ENCODE results near the gene SUSD6.
A peak's percentile ranks its signal among the peaks of the same experiment; 100 is the strongest.
"Not testable (repeated sequence)": the region's sequence is repeated elsewhere in the genome, so short reads cannot be mapped to it uniquely, and the experiment has no call there.

SUSD6 gene

GRCh38 chr14:69624136-69624535, 12.7 kb downstream of the SUSD6 start:
- DNase-seq (ENCODE audit: low read depth) = no peak

GRCh38 chr14:69625299-69626131, 14.1 kb downstream of the SUSD6 start:
- peak; percentile 85 for DNase-seq (ENCODE audit: low read depth)

DNA sequence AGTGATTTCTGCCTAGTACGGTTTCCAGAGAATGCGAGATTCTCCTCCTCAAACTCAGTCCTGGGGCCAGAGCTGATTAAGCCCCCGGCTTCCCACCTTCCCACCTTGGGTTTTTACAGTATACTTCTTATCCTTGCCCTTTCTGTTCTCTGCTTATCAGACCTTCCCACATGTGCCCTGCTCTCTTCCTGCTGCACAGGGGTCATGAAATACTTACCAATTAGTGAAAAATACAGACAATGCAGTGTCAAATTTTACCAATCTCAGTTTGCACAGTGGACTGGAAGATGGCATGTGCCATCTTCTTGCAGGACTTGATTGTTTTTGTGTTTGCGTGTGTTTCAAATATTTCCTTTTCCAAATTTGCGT, 14.7 kb downstream of the SUSD6 start:
- DNase-seq (ENCODE audit: low read depth) = no peak

DNA sequence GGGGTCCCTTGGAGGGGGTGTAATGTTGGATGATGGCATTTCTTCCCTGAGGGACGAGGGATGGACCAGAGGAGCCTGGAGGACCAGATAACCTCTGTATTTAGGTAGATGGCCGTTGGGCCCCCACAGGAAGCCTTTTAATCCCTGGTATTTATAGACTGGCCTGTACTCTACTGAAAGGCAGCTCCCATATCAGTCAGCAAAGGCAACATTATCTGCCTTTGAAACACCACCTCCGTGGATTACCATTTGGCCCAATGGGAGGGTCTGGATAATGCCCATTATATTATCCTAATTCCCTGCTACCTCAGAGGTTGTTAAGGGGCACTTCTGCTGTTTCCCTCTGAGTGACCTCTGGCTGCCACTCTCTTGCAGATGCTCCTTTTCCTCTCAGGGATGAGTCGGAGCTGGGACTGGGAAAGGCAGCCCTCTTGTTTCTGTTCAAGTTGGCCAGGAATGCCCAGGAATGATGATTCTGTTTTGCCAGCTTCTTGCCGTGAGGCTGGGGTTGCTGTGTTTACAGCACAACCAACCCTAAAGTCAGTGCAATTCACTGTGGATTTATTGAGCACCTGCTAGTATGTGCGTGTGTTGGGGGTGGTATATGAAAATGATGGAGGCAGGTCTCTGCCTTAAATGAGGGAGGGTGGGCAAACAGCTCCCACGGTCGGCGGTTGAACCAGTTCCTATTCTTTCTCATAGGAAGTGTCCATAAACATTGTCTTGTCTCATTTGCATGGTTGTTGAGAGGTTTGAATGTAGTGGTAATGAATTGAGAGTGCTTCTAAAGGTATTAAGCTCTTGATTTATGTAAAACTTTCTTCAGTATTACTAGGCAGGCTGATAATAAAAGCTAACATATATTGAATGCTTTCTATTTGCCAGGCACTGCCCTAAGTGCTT, 18.1 kb downstream of the SUSD6 start:
- no peak for DNase-seq (ENCODE audit: low read depth)

GRCh38 chr14:69630360-69630759, 19.0 kb downstream of the SUSD6 start:
- no peak for DNase-seq (ENCODE audit: low read depth)

DNA sequence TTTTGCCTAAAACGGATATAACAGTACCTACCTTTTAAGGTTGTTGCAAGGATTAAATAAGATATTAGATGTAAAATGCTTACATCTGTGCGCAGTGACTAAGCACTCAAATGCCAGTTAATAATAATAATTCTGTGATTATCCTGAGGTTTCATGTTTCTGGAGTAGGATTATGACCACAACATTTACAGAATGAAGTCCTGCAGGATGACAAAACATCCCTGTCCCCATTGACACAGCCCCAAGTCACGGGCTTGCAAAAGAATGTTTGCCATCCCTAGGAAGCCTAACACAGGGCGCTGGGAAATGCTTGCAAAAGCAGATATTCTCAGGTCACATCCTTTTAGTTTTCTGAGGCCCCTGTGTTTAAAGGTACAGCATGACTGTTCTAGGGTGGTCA, 20.1 kb downstream of the SUSD6 start:
- DNase-seq (ENCODE audit: low read depth) = peak; percentile 61

DNA sequence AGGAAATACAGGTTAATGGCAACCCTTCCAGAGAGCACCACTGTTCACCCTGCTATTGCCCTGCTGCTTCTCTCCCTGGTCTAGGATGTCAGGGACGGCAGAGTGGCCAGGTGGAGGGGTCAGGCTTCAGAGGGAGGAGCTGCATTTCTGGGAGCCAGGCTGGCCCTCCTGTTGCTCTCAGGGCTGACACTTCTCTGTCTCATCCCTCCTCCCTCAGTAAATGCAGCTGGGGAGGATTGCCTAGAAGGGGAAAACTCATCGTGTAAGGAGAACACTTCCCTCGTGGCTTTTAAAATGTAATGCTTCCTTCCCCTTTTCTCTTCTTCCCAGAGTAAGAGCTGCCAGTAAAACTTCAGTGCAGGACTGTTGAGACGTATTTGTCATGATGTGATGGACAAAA, 20.8 kb downstream of the SUSD6 start:
- no peak for DNase-seq (ENCODE audit: low read depth)

GRCh38 chr14:69632593-69633151, 21.3 kb downstream of the SUSD6 start:
- no peak for DNase-seq (ENCODE audit: low read depth)

DNA sequence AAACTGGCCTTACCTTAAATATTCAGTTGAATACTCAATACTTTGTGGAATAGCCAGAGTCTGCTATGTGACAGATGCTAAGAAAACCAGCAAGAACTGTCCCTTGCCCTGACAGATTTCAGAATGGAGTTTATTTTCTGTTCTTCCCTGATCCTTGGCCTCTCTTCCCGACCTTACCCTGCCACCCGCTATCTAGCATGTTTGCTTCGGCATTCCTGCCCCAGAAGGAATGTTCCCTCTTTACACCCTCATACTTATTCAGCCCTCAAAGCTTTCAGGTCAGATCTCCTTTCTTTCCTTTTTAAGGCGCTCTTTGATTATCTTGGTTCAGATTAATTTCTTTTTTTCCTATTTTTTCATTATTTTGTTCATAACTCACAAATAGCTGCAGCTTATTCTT, 21.8 kb downstream of the SUSD6 start:
- DNase-seq (ENCODE audit: low read depth) = no peak

- no peak for DNase-seq (ENCODE audit: low read depth)
Measured at GRCh38 chr14:69635981-69636639, 24.7 kb downstream of the SUSD6 start.

DNA sequence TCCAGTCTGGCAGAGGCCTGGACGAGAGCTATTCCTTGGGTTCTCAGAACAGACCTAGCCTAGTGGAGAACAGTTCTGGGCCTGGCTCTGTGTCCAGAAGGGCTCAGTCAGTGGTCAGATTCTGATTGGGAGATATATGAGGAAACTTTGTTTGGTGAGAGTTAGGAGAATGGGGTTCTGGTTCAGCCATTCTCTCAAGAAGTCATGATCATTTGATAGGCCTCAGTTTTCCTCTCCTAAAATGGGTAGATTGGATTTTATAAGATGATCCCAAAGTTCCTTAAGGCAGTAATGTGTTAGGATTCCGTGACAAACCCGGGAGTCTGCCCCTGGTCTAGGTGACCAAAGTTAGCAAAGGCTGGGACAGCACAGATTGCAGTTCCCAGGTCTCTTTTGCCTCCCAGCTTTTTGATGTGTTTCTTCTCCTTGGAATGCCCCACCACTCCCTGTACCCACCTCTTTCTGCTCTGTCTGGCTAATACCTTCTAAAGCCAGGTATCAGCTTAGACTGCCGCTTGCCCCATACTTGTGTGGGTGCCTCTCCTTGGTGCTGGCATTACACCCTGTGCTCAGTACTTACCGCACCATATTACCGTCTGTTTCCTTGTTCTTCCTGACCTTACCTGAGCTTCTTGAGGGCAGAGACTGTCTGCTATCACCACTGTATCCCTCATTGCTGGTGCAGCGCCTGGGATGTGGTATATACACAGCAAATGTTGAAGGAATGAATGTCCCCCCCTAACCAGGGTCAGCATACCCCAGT, 25.5 kb downstream of the SUSD6 start:
- no peak for DNase-seq (ENCODE audit: low read depth)

DNA sequence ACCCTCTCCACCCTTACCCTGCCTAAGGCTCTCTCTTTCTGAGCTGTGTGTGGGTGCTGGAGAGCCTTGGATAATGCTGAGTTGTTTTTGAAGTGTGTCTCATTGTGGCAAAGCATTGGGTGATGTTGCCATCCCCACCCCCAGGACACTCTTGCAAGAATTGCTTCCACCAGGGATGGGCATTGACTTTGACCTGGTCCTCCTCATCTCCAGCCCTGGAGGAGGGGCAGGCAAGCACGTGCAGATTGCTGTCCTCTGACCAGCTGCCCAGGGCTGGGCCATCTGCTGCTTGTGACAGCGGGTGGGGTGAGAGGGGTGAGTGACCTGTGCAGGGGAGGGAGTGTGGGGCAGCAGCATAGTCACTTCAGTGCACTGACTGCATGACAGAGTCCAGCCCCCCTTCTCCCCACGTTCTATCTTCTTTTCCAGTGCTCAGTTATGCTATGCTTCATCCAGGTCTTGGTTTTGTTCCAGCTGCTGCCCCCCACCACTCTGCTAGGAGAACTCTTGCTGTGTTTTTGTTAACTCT, 26.2 kb downstream of the SUSD6 start:
- DNase-seq (ENCODE audit: low read depth) = no peak

DNA sequence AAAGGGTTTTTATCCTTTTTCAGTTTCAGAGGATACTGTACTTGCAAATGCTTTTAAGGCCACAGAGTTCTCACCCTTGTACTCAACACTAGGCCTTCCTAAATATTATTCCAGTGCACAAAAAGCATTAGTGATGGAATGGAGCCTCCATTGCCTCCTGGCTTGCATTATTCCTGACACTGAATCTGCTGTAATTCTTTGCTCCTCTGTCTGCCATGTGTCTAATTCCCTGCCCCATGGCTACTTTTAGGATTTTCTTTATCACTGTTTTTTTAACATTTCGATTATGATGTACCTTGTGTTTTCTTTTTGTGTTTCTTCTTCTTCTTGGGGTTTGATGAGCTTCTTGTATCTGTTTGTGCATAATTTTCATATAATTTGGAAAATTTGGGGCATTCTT, 29.5 kb downstream of the SUSD6 start:
- DNase-seq (ENCODE audit: low read depth) = no peak

GRCh38 chr14:69642212-69642793, 30.9 kb downstream of the SUSD6 start:
- DNase-seq (ENCODE audit: low read depth) = not testable (repeated sequence)

GRCh38 chr14:69643430-69644200, 32.2 kb downstream of the SUSD6 start:
- peak; percentile 81 for DNase-seq (ENCODE audit: low read depth)

GRCh38 chr14:69644814-69645213, 33.4 kb downstream of the SUSD6 start:
- DNase-seq (ENCODE audit: low read depth) = no peak

- no peak for DNase-seq (ENCODE audit: low read depth)
Measured at GRCh38 chr14:69647213-69647612, 35.8 kb downstream of the SUSD6 start.

GRCh38 chr14:69647642-69648041, 36.2 kb downstream of the SUSD6 start:
- DNase-seq (ENCODE audit: low read depth) = not testable (repeated sequence)

- peak; percentile 78 for DNase-seq (ENCODE audit: low read depth)
Measured at GRCh38 chr14:69648480-69649451, 37.4 kb downstream of the SUSD6 start.
